ENCODE results near the gene DSCAM. TPM values are rescaled to one million over a fixed set of nuclear protein-coding genes. Genes with fewer than 3 reads are reported as not detected.

The DSCAM gene
- total RNA-seq, 2 experiments from 2014 or later, result not detected

DNA sequence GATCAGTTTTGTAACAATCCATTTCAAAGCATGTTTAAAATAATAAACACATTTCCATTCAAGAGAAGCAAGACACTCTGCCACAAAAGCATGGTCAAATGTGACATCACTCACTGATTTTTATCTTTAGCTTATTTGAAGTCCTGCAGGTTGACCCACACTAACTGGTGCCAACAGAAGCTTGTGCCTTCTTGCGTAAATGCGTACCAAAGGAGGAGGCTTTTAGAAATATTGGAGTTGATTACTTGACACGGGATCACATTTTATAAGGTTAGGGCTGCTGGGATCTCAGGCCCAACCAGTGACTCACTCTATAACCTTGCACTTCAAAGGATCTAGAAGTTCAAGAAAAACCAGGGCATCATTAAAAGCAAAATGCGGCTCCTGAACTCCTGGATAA lies 776.1 kb downstream of the DSCAM start:
- Mint-ChIP-seq H3K27me3 (peaks cover under 1% of the 10 kb centered on the region), H3K36me3 (ENCODE audit: low read depth) (no peaks in the 10 kb centered on the region), H3K27ac (no peak overlapping the region), H3K4me3 (no peak overlapping the region), H3K9me3 (no peaks in the 10 kb centered on the region), H3K4me1 (ENCODE audit: low read depth) (no peaks in the 10 kb centered on the region)
- CTCF ChIA-PET, result no interaction called here
- Histone ChIP-seq H3K4me1 (ENCODE audit: insufficient read depth, low read length) (no peaks in the 10 kb centered on the region), H3K27ac (ENCODE audit: low read depth in 1 of 2, low read length in 2 of 2) (no peak overlapping the region), H3K4me3 (ENCODE audit: low read length) (no peak overlapping the region), H3K9me3 (ENCODE audit: control insufficient read depth in 1 of 2, insufficient read depth in 1 of 2, low read length in 2 of 2) (peaks cover 0 to 9% of the 10 kb centered on the region in 2 experiments), H3K27me3 (ENCODE audit: control insufficient read depth in 1 of 2, insufficient read depth in 2 of 2, low read length in 2 of 2) (no peaks in the 10 kb centered on the region), H3K36me3 (ENCODE audit: insufficient read depth, low read length) (no peaks in the 10 kb centered on the region)
- POLR2A ChIA-PET, result no interaction called here
- DNase-seq (no peak), ATAC-seq (ENCODE audit: poor library complexity) (no peak)
- TF ChIP-seq CTCF (IDR thresholded peaks at IDR 0.05), result no peak
- intact Hi-C loops (cut with DNase I, micrococcal nuclease), result no loop called here

DNA sequence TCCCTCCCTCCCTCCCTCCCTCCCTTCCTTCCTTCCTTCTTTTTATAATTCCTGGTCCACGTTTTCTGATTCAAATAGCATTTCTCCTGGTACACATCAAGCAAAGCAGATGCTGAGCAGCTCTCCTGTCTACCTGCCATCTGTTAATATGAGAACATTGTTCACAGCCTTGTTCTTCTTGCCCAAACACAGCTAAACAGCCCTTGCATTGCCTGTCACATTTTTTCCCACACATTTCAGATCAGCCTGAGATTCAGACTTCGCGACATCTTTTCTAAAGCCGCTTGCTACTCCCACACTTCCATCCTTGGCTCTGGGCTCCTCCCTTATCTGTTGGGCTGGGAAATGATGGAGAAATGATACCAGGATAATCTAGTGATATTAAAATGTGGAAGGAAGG lies 779.2 kb downstream of the DSCAM start:
- Mint-ChIP-seq H3K4me1 (ENCODE audit: low read depth) (no peaks in the 10 kb centered on the region), H3K27ac (no peak overlapping the region), H3K9me3 (peaks cover 2% of the 10 kb centered on the region), H3K4me3 (no peak overlapping the region), H3K27me3 (peaks cover 10% of the 10 kb centered on the region), H3K36me3 (ENCODE audit: low read depth) (no peaks in the 10 kb centered on the region)
- Histone ChIP-seq H3K4me3 (ENCODE audit: low read length) (no peak overlapping the region), H3K27ac (ENCODE audit: low read depth in 1 of 2, low read length in 2 of 2) (no peak overlapping the region), H3K4me1 (ENCODE audit: insufficient read depth, low read length) (no peaks in the 10 kb centered on the region), H3K9me3 (ENCODE audit: control insufficient read depth in 1 of 2, insufficient read depth in 1 of 2, low read length in 2 of 2) (peaks cover 0 to 7% of the 10 kb centered on the region in 2 experiments), H3K27me3 (ENCODE audit: control insufficient read depth in 1 of 2, insufficient read depth in 2 of 2, low read length in 2 of 2) (peaks cover 0 to 2% of the 10 kb centered on the region in 2 experiments), H3K36me3 (ENCODE audit: insufficient read depth, low read length) (no peaks in the 10 kb centered on the region)
- intact Hi-C loops (cut with DNase I, micrococcal nuclease), result no loop called here
- POLR2A ChIA-PET, result no interaction called here
- TF ChIP-seq CTCF (IDR thresholded peaks at IDR 0.05), result no peak
- ATAC-seq (ENCODE audit: poor library complexity) (no peak), DNase-seq (no peak)
- CTCF ChIA-PET, result no interaction called here

DNA sequence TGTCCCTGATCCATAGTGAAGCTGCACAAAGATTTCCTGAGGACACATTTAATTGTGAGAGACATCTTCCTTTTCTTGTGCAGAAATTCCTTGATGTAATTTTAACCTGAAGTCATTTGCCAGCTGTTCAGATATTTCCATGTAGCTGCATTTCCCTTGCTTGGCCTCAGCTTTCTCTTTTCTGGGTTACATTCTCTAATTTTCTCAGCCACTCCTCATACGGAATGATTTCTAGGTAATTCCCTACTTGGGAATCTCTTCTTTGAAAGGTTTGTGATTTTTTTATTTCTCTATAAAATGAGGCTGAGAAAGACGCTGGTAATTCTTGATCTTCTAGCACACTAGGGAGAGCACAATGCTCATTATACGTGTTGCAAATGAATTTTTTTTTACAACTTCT lies 780.7 kb downstream of the DSCAM start:
- H3K36me3 Mint-ChIP-seq (ENCODE audit: low read depth), result no peaks in the 10 kb centered on the region
- Histone ChIP-seq H3K27ac (ENCODE audit: low read depth in 1 of 2, low read length in 2 of 2) (no peak overlapping the region), H3K9me3 (ENCODE audit: control insufficient read depth in 1 of 2, insufficient read depth in 1 of 2, low read length in 2 of 2) (peaks cover 0 to 7% of the 10 kb centered on the region in 2 experiments), H3K27me3 (ENCODE audit: control insufficient read depth in 1 of 2, insufficient read depth in 2 of 2, low read length in 2 of 2) (peaks cover 0 to 2% of the 10 kb centered on the region in 2 experiments), H3K36me3 (ENCODE audit: insufficient read depth, low read length) (no peaks in the 10 kb centered on the region), H3K4me3 (ENCODE audit: low read length) (no peak overlapping the region), H3K4me1 (ENCODE audit: insufficient read depth, low read length) (no peaks in the 10 kb centered on the region)
- no peak for DNase-seq
- no peaks in the 10 kb centered on the region for H3K4me1 Mint-ChIP-seq (ENCODE audit: low read depth)
- ATAC-seq (ENCODE audit: poor library complexity), result no peak
- peaks cover 2% of the 10 kb centered on the region for H3K9me3 Mint-ChIP-seq
- intact Hi-C loops (cut with DNase I, micrococcal nuclease), result no loop called here
- ChIA-PET POLR2A (no interaction called here), CTCF (no interaction called here)
- H3K4me3 Mint-ChIP-seq, result no peak overlapping the region
- H3K27ac Mint-ChIP-seq, result no peak overlapping the region
- peaks cover 10% of the 10 kb centered on the region for H3K27me3 Mint-ChIP-seq
- TF ChIP-seq CTCF (IDR thresholded peaks at IDR 0.05), result no peak
